ENCODE data around the gene RTL10. TPM values are rescaled to one million over a fixed set of nuclear protein-coding genes. Genes with fewer than 3 reads are reported as not detected.

Gene RTL10
- total RNA-seq, 1 experiment from 2014 or later = 26.7 TPM

- H3K27ac ChIP-seq (ENCODE audit: low read length) = no peak overlapping the region
- no peaks in the 10 kb centered on the region for H3K9me3 ChIP-seq (ENCODE audit: control insufficient read depth, insufficient read depth, low read depth, low read length)
- H3K4me1 ChIP-seq (ENCODE audit: control insufficient read depth, insufficient read depth, low read length) = peaks cover 10% of the 10 kb centered on the region
- no peaks in the 10 kb centered on the region for H3K27me3 ChIP-seq (ENCODE audit: control insufficient read depth, insufficient read depth, low read length)
- BruUV-seq (replicated peaks) = no TSS peak
- POLR2A ChIA-PET = no interaction called here
- in situ Hi-C loops (cut with HindIII; ENCODE audit: low pct_unique_long_range_greater_than_20kb, low sequenced_read_pairs) (no loop called here), intact Hi-C loops (cut with micrococcal nuclease; ENCODE audit: unreplicated experiment) (no loop called here)
- DNase-seq (ENCODE audit: low read depth, low spot score) (no peak), ATAC-seq (peak; percentile 10; the same call in 1 of the 2 replicates)
- H3K36me3 ChIP-seq (ENCODE audit: control insufficient read depth, insufficient read depth, low read length) = no peaks in the 10 kb centered on the region
- TF ChIP-seq TCF7L2 (IDR thresholded peaks at IDR 0.05; ENCODE audit: low read depth, low read length) (no peak), SIN3A (IDR thresholded peaks at IDR 0.05; ENCODE audit: borderline replicate concordance, insufficient read depth, low read depth, low read length) (no peak)
- H3K4me3 ChIP-seq (ENCODE audit: low read depth in 2 of 2, low read length in 2 of 2) = no peak overlapping the region
- CTCF ChIA-PET = interaction anchor here (0.6 kb wide), 1 partner anchor 75 kb away, joined by 8 read pairs; no protein-coding TSS in a partner anchor
Measured at GRCh38 chr22:19805821-19806212, 48.9 kb downstream of the RTL10 start.

Other genes starting within 250 kb of the RTL10 start
- gene SEPTIN5, start 140.4 kb downstream of the RTL10 start, total RNA-seq (2021; ENCODE audit: unreplicated experiment) = 17.2 TPM
- gene GP1BB, start 131.3 kb downstream of the RTL10 start, total RNA-seq (2021; ENCODE audit: unreplicated experiment) = 3.6 TPM
- 91.7 TPM for gene TBX1, start 94.1 kb downstream of the RTL10 start, total RNA-seq (2021; ENCODE audit: unreplicated experiment)
- gene GNB1L, start within 50 bp of the RTL10 start, total RNA-seq (2021; ENCODE audit: unreplicated experiment) = 12.2 TPM
- 108 TPM for gene COMT, start 86.9 kb upstream of the RTL10 start, total RNA-seq (2021; ENCODE audit: unreplicated experiment)
- gene TXNRD2, start 86.9 kb upstream of the RTL10 start, total RNA-seq (2021; ENCODE audit: unreplicated experiment) = 29.5 TPM
- 8.2 TPM for gene ARVCF, start 161.9 kb upstream of the RTL10 start, total RNA-seq (2021; ENCODE audit: unreplicated experiment)
- 32.2 TPM for gene TANGO2, start 166.2 kb upstream of the RTL10 start, total RNA-seq (2021; ENCODE audit: unreplicated experiment)
- 35.0 TPM for gene DGCR8, start 225.4 kb upstream of the RTL10 start, total RNA-seq (2021; ENCODE audit: unreplicated experiment)